ENCODE measurements around the gene MUC5B.

GRCh38 chr11:1230121-1230455, 7.2 kb downstream of the MUC5B start:
- TF ChIP-seq CTCF (IDR thresholded peaks at IDR 0.05) (no peak), POLR2A (IDR thresholded peaks at IDR 0.05) (no peak)
